Liver (tissue), 9 donors: ENCODE results near the gene PTK6. TPM values are rescaled to one million over a fixed set of nuclear protein-coding genes. Genes with fewer than 3 reads are reported as not detected.
"Not testable (repeated sequence)": the region's sequence is repeated elsewhere in the genome, so short reads cannot be mapped to it uniquely, and the experiment has no call there.

Source experiments
- DNase-seq: peaks from one replicate; pipeline ENCODE4 v3.0.0-alpha.2; 2017; ENCODE audit warnings: low spot score
- H3K27ac ChIP-seq, 2 donors: one replicate each; pipeline ENCODE4 v1.7.0; 2013; ENCODE audit warnings: inconsistent platforms in 2 of 2, low read length in 2 of 2, control low read depth in 1 of 2, low read depth in 1 of 2, mild to moderate bottlenecking in 1 of 2
- H3K27me3 ChIP-seq, 4 donors: one replicate each; pipeline versions ENCODE4 v1.6.1 to v1.7.0; 2013; ENCODE audit warnings: low read length in 3 of 4, inconsistent platforms in 1 of 4, mild to moderate bottlenecking in 1 of 4, moderate library complexity in 1 of 4; ENCODE audit not compliant: control insufficient read depth in 4 of 4, insufficient read depth in 4 of 4
- H3K36me3 ChIP-seq, 4 donors: one replicate each; pipeline versions ENCODE4 v1.6.1 to v1.7.0; 2013; ENCODE audit warnings: low read length in 3 of 4, mild to moderate bottlenecking in 3 of 4, low read depth in 1 of 4, moderate library complexity in 1 of 4; ENCODE audit not compliant: control insufficient read depth in 4 of 4, insufficient read depth in 3 of 4
- H3K4me1 ChIP-seq, 4 donors: one replicate each; pipeline versions ENCODE4 v1.6.1 to v1.7.0; 2013; ENCODE audit warnings: low read length in 3 of 4, mild to moderate bottlenecking in 3 of 4, moderate library complexity in 1 of 4; ENCODE audit not compliant: control insufficient read depth in 4 of 4, insufficient read depth in 4 of 4
- H3K4me3 ChIP-seq, 3 donors: one replicate each; pipeline versions ENCODE4 v1.6.1 to v1.7.0; 2013; ENCODE audit warnings: low read length in 3 of 3, control low read depth in 1 of 3, low read depth in 1 of 3, mild to moderate bottlenecking in 1 of 3
- H3K9ac ChIP-seq, 2 donors: one replicate each; pipeline ENCODE4 v1.7.0; 2013; ENCODE audit warnings: low read length in 2 of 2, mild to moderate bottlenecking in 2 of 2, moderate library complexity in 2 of 2, control low read depth in 1 of 2, low read depth in 1 of 2
- H3K9me3 ChIP-seq, 4 donors: one replicate each; pipeline versions ENCODE4 v1.6.1 to v1.7.0; 2013; ENCODE audit warnings: low read length in 3 of 4; ENCODE audit not compliant: control insufficient read depth in 4 of 4
- HNF4A ChIP-seq, 2 donors: conservative IDR thresholded peaks; 2 replicates each; pipeline ENCODE4 v1.6.1; 2016; ENCODE audit warnings: antibody characterized with exemption in 2 of 2, mild to moderate bottlenecking in 2 of 2
- HNF4G ChIP-seq: IDR thresholded peaks from 2 replicates; pipeline ENCODE4 v1.6.1; 2016; ENCODE audit warnings: antibody characterized with exemption
- RXRA ChIP-seq, 2 donors: IDR thresholded peaks; 2 replicates each; pipeline ENCODE4 v1.6.1; 2017 to 2018; ENCODE audit warnings: antibody characterized with exemption in 2 of 2, mild to moderate bottlenecking in 1 of 2
- WGBS: extraction: QIAGEN DNeasy Blood & Tissue Kit; methylation state at CpG from one replicate; pipeline ENCODE4 v1.1.7; 2013; 5-methylcytosine and 5-hydroxymethylcytosine counted together
- polyA plus RNA-seq, 2 donors: library from polyadenylated mRNA; stranded (reverse) in 1 of 2; unstranded in 1 of 2; fragments of 200-250 nt in 1 of 2; fragments of >200 nt in 1 of 2; fragmentation: Nextera tagmentation in 1 of 2; extraction: Ambion mirVana in 1 of 2; gene quantifications; one replicate each; pipeline versions ENCODE4 v1.2.1 to v1.2.3, GENCODE V29; 2013 to 2015
- total RNA-seq, 2 donors: library from RNA; depleted of rRNA; stranded (reverse); fragments of >200 nt; gene quantifications; one replicate each; pipeline ENCODE4 v1.2.3, GENCODE V29; 2014
- TF ChIP-seq, protein P1 (sequence below): IDR thresholded peaks from 2 replicates; pipeline ENCODE4 v1.6.1; 2016; ENCODE audit warnings: antibody characterized with exemption
- TF ChIP-seq, protein P2 (sequence below): IDR thresholded peaks from 2 replicates; pipeline ENCODE4 v1.6.1; 2016; ENCODE audit warnings: antibody characterized with exemption
- TF ChIP-seq, protein P3 (sequence below): fragments of 150-350 bp; IDR thresholded peaks from 2 replicates; pipeline ENCODE4 v1.5.1; 2017; ENCODE audit warnings: improper control_type of control experiment, low read depth, low read length; ENCODE audit not compliant: missing input control
- donor health status: healthy.
- donor health status: healthy.
- donor health status: healthy.
- donor health status: healthy.
- donor health status: healthy.

PTK6 gene
- total and polyA plus RNA-seq, 4 donors: 0.05 to 1.2 (median 0.23) TPM

DNA sequence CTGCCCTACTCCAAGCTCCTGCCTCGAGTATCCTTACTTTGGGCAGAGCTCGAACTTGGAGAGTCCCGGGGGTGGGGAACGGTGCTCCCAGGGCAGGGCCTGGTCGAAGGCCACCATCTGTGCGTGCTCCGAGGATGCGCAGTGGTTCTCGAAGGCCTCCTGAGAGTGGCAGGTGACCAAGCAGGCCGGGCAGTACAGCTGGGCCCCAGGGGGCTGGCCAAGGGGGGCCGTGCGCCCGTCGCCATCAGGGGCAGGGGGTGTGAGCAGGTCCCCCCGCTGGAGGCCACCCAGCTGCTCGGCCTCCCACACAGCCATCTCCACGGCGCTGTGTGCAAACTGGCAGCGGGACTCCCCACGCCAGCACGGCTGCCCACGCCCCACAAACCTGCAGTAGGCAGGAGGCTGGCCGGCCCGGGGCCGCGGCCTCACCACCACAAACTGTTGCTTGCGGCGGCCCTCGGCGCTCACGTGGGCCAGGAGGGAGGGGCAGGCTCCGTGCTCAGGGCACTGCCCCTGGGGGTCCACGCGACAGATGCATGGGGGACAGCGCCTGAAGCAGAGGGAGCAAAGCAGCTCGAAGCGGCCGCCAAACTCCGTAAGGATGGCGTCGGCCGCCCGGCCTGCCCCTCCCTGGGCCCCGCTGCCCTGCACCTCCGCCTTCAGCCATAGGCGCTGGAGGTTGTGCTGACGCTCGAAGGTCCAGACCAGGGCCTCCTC, 35.1 kb upstream of the PTK6 start (continued):
- TF ChIP-seq, protein P1, sequence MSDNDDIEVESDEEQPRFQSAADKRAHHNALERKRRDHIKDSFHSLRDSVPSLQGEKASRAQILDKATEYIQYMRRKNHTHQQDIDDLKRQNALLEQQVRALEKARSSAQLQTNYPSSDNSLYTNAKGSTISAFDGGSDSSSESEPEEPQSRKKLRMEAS: no peak
- TF ChIP-seq, protein P2, sequence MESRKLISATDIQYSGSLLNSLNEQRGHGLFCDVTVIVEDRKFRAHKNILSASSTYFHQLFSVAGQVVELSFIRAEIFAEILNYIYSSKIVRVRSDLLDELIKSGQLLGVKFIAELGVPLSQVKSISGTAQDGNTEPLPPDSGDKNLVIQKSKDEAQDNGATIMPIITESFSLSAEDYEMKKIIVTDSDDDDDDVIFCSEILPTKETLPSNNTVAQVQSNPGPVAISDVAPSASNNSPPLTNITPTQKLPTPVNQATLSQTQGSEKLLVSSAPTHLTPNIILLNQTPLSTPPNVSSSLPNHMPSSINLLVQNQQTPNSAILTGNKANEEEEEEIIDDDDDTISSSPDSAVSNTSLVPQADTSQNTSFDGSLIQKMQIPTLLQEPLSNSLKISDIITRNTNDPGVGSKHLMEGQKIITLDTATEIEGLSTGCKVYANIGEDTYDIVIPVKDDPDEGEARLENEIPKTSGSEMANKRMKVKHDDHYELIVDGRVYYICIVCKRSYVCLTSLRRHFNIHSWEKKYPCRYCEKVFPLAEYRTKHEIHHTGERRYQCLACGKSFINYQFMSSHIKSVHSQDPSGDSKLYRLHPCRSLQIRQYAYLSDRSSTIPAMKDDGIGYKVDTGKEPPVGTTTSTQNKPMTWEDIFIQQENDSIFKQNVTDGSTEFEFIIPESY: no peak
- TF ChIP-seq HNF4A (conservative IDR thresholded peaks at IDR 0.05) (no peak), HNF4G (no peak)

DNA sequence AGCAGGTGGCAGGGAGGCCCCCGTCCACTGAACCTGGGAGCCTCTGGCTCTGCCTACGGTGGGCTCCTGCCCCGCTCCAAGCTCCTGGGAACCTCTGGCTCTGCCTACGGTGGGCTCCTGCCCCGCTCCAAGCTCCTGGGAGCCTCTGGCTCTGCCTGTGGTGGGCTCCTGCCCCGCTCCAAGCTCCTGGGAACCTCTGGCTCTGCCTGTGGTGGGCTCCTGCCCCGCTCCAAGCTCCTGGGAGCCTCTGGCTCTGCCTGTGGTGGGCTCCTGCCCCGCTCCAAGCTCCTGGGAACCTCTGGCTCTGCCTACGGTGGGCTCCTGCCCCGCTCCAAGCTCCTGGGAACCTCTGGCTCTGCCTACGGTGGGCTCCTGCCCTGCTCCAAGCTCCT, 33.9 kb upstream of the PTK6 start:
- Histone ChIP-seq H3K4me1 (peaks cover 3 to 24% (median 15%) of the 10 kb centered on the region in 4 donors), H3K36me3 (peaks cover 0 to 13% (median 4%) of the 10 kb centered on the region in 4 donors)
- H3K9ac ChIP-seq, H3K27me3 ChIP-seq, H3K9me3 ChIP-seq, H3K27ac ChIP-seq, DNase-seq, H3K4me3 ChIP-seq: not testable (repeated sequence)
- WGBS: 85% methylated on average over 9 of the region's 11 CpGs

DNA sequence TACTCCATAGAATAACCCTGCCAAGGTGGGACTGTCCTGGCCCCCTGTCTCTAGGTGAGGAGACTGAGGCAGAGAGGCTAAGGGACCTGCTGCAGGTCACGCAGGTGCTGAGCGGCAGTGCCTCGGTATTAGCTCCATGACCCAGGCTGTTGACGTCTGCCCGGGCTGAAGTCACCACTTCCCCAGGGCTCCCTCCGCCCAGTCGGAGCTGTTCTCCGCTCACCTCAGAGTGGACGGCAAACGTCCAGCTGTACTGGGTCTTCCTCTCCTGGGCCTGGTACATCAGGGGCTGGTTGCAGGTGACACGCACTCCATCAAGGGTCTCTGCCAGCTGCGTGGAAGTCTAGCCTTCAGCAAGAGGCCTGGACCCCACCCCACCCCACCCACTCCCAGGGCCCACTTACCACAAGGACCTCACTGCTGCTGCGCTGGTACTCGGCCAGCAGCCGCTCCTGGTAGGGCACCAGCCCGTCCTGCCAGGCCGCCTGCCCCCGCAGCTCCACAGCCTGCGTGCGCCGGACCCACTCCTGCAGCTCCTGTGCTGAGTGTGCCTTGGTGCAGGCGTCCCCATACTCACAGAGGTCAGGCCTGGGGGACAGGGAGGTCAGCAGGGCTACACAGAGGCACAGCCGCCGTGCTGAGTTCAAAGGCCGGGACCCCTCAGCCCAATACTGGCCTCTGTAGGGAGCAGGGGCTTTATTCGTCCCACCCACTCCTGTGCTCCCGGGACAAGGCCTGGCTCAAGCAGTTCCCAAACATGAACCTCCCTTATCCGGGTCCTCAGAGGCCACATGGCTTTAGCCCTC, 33.3 kb upstream of the PTK6 start:
- Histone ChIP-seq H3K9ac (no peak overlapping the region), H3K27me3 (no peaks in the 10 kb centered on the region), H3K36me3 (peaks cover 0 to 14% (median 8%) of the 10 kb centered on the region in 4 donors), H3K4me1 (peaks cover 3 to 24% (median 15%) of the 10 kb centered on the region in 4 donors), H3K27ac (no peak overlapping the region), H3K4me3 (no peak overlapping the region), H3K9me3 (no peaks in the 10 kb centered on the region)
- DNase-seq: no peak
- TF ChIP-seq, protein P1: no peak
- no peak for TF ChIP-seq RXRA (IDR thresholded peaks at IDR 0.05)
- TF ChIP-seq, protein P3, sequence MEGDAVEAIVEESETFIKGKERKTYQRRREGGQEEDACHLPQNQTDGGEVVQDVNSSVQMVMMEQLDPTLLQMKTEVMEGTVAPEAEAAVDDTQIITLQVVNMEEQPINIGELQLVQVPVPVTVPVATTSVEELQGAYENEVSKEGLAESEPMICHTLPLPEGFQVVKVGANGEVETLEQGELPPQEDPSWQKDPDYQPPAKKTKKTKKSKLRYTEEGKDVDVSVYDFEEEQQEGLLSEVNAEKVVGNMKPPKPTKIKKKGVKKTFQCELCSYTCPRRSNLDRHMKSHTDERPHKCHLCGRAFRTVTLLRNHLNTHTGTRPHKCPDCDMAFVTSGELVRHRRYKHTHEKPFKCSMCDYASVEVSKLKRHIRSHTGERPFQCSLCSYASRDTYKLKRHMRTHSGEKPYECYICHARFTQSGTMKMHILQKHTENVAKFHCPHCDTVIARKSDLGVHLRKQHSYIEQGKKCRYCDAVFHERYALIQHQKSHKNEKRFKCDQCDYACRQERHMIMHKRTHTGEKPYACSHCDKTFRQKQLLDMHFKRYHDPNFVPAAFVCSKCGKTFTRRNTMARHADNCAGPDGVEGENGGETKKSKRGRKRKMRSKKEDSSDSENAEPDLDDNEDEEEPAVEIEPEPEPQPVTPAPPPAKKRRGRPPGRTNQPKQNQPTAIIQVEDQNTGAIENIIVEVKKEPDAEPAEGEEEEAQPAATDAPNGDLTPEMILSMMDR: no peak
- 95% methylated on average over 28 of the region's 28 CpGs for WGBS
